Gastrocnemius medialis (tissue), 4 donors: ENCODE measurements around the gene RANBP10. TPM values are rescaled to one million over a fixed set of nuclear protein-coding genes. Genes with fewer than 3 reads are reported as not detected.
"Not testable (repeated sequence)": the region's sequence is repeated elsewhere in the genome, so short reads cannot be mapped to it uniquely, and the experiment has no call there.

Experiments used
- ATAC-seq, 2 donors: fragments of 150-250 bp; one replicate each; pipeline ENCODE4 v1.9.1; 2016
- DNase-seq, 2 donors: peaks; one replicate each; pipeline ENCODE4 v3.0.0-alpha.2; 2019
- H3K27ac ChIP-seq, 4 donors: fragments of 200-600 bp; sonication (generic); 1 replicate in 1 of 4; 2 replicates in 3 of 4; pipeline ENCODE4 v1.5.1; 2016 to 2018; ENCODE audit warnings: mild to moderate bottlenecking in 2 of 4, moderate library complexity in 1 of 4
- H3K27me3 ChIP-seq, 3 donors: fragments of 200-600 bp; sonication (generic) in 2 of 3; 1 replicate in 1 of 3; 2 replicates in 2 of 3; pipeline versions ENCODE4 v1.5.1 to v1.6.0; 2016 to 2019; ENCODE audit warnings: mild to moderate bottlenecking in 1 of 3, moderate library complexity in 1 of 3
- H3K36me3 ChIP-seq, 2 donors: fragments of 200-600 bp; sonication (generic) in 1 of 2; one replicate each; pipeline ENCODE4 v1.5.1; 2017 to 2018
- H3K4me1 ChIP-seq, 2 donors: fragments of 200-600 bp; sonication (generic) in 1 of 2; one replicate each; pipeline ENCODE4 v1.5.1; 2016 to 2017; ENCODE audit warnings: mild to moderate bottlenecking in 2 of 2
- H3K4me3 ChIP-seq, 4 donors: fragments of 200-600 bp; sonication (generic) in 3 of 4; 1 replicate in 1 of 4; 2 replicates in 3 of 4; pipeline ENCODE4 v1.5.1; 2016 to 2019; ENCODE audit warnings: mild to moderate bottlenecking in 2 of 4
- H3K9me3 ChIP-seq, 3 donors: fragments of 200-600 bp; sonication (generic) in 2 of 3; 1 replicate in 1 of 3; 2 replicates in 2 of 3; pipeline ENCODE4 v1.5.1; 2016 to 2019
- POLR2A ChIP-seq, 2 donors: fragments of 450-650 bp; IDR thresholded peaks; one replicate each; pipeline ENCODE4 v1.6.1; 2017; ENCODE audit warnings: antibody characterized with exemption in 2 of 2, mild to moderate bottlenecking in 2 of 2, moderate library complexity in 2 of 2
- in situ Hi-C, 4 donors: fragments of 200-750 bp; cut with MboI; loops; one replicate each; pipeline versions ENCODE4 v1.15.0 to v1.8.0; 2017; ENCODE audit warnings: low sequenced_read_pairs in 4 of 4
- intact Hi-C: fragments of 100-400 bp; cut with DNase I; formaldehyde crosslinking; loops from one replicate; pipeline ENCODE4 v1.15.1; 2023; ENCODE audit warnings: low total_unique reads
- total RNA-seq, 4 donors: library from RNA; depleted of rRNA; stranded (reverse); fragments of >200 nt; gene quantifications; one replicate each; pipeline versions ENCODE4 v1.1.0 to v1.2.3, GENCODE V29; 2016
- TF ChIP-seq, protein P1 (sequence below), 5 experiments: fragments of 450-650 bp in 3 of 5; fragments of 200-600 bp in 2 of 5; sonication (generic) in 2 of 5; IDR thresholded peaks in 4 of 5; conservative IDR thresholded peaks in 1 of 5; 1 replicate in 4 of 5; 2 replicates in 1 of 5; pipeline ENCODE4 v1.5.1; 2016 to 2019; ENCODE audit warnings: antibody characterized with exemption in 5 of 5, mild to moderate bottlenecking in 3 of 5, moderate library complexity in 3 of 5

The RANBP10 gene
- total RNA-seq, 4 donors from 2014 or later, result 12.6 to 46.6 (median 14.8) TPM

- TF ChIP-seq, protein P1, sequence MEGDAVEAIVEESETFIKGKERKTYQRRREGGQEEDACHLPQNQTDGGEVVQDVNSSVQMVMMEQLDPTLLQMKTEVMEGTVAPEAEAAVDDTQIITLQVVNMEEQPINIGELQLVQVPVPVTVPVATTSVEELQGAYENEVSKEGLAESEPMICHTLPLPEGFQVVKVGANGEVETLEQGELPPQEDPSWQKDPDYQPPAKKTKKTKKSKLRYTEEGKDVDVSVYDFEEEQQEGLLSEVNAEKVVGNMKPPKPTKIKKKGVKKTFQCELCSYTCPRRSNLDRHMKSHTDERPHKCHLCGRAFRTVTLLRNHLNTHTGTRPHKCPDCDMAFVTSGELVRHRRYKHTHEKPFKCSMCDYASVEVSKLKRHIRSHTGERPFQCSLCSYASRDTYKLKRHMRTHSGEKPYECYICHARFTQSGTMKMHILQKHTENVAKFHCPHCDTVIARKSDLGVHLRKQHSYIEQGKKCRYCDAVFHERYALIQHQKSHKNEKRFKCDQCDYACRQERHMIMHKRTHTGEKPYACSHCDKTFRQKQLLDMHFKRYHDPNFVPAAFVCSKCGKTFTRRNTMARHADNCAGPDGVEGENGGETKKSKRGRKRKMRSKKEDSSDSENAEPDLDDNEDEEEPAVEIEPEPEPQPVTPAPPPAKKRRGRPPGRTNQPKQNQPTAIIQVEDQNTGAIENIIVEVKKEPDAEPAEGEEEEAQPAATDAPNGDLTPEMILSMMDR (IDR thresholded peaks at IDR 0.05 in 4 of 5, conservative IDR thresholded peaks at IDR 0.05 in 1 of 5), result no peak
- TF ChIP-seq POLR2A (IDR thresholded peaks at IDR 0.05), result no peak
- H3K27me3 ChIP-seq, result no peaks in the 10 kb centered on the region
- in situ Hi-C loops (no loop called here), intact Hi-C loops (loop anchor here (5.0 to 10.0 kb wide), 2 partner anchors 86 to 277 kb away; partner anchors contain the start of gene CTCF)
- DNase-seq, result no peak
- H3K4me1 ChIP-seq, result peaks cover 39 to 43% of the 10 kb centered on the region in 2 donors
- H3K4me3 ChIP-seq, result peak overlapping the region; percentile 76 to 95 (median 78)
- ATAC-seq, result peak; percentile 6 to 13
- no peaks in the 10 kb centered on the region for H3K36me3 ChIP-seq
- H3K9me3 ChIP-seq, result no peaks in the 10 kb centered on the region
- peak overlapping the region; percentile 98 to 100 (median 99) for H3K27ac ChIP-seq
Measured at GRCh38 chr16:67841198-67841815, 34.9 kb upstream of the RANBP10 start.

DNA sequence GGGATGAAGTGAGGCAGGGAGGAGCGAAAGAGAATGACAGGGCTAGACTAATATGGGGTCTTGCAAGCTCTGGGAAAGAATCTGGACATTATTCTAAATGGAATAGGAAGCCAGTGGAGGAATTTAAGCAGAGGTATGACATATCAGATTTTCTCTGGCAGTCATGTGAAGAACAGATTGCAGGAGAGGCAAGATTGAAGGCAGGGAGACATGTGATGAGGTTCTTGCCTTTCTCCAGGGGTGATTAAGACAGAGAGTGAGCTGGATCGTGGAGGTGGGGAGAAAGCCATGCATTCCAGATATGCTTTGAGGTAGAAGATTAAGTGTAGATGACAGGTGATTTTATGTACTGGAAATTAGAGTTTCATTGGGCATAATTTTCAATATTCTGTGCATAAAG lies 31.5 kb upstream of the RANBP10 start:
- H3K36me3 ChIP-seq, result no peaks in the 10 kb centered on the region

GRCh38 chr16:67837190-67837589 lies 30.8 kb upstream of the RANBP10 start:
- in situ Hi-C loops, DNase-seq, ATAC-seq, H3K9me3 ChIP-seq, H3K27ac ChIP-seq, H3K36me3 ChIP-seq, intact Hi-C loops, H3K27me3 ChIP-seq, H3K4me3 ChIP-seq: not testable (repeated sequence)
- peaks cover 16 to 21% of the 10 kb centered on the region in 2 donors for H3K4me1 ChIP-seq

More for the DNA sequence above, 31.5 kb upstream of the RANBP10 start:
- peaks cover 16 to 21% of the 10 kb centered on the region in 2 donors for H3K4me1 ChIP-seq
- H3K27ac ChIP-seq, result no peak overlapping the region
- no peak for TF ChIP-seq POLR2A (IDR thresholded peaks at IDR 0.05)
- TF ChIP-seq, protein P1 (IDR thresholded peaks at IDR 0.05 in 4 of 5, conservative IDR thresholded peaks at IDR 0.05 in 1 of 5), result no peak
- no peaks in the 10 kb centered on the region for H3K9me3 ChIP-seq
- DNase-seq, result no peak
- H3K4me3 ChIP-seq, result no peak overlapping the region
- in situ Hi-C loops, result no loop called here
- intact Hi-C loops, result no loop called here
- H3K27me3 ChIP-seq, result no peaks in the 10 kb centered on the region
- ATAC-seq, result no peak

- peak overlapping the region; percentile 92 to 98 (median 94) for H3K4me3 ChIP-seq
- H3K9me3 ChIP-seq, result no peaks in the 10 kb centered on the region
- H3K27me3 ChIP-seq, result no peaks in the 10 kb centered on the region
- DNase-seq (no peak), ATAC-seq (no peak)
- peaks cover 0 to 26% of the 10 kb centered on the region in 2 donors for H3K36me3 ChIP-seq
- in situ Hi-C loops, result no loop called here
- TF ChIP-seq POLR2A (IDR thresholded peaks at IDR 0.05), result no peak
- TF ChIP-seq, protein P1 (IDR thresholded peaks at IDR 0.05 in 4 of 5, conservative IDR thresholded peaks at IDR 0.05 in 1 of 5), result no peak
- intact Hi-C loops, result no loop called here
- H3K27ac ChIP-seq, result peak overlapping the region; percentile 82 to 88 (median 86)
- peaks cover 11 to 14% of the 10 kb centered on the region in 2 donors for H3K4me1 ChIP-seq
Measured at GRCh38 chr16:67834242-67834614, 27.9 kb upstream of the RANBP10 start.

- DNase-seq, result peak; percentile 82 to 89
- peak; percentile 97 for ATAC-seq
- TF ChIP-seq POLR2A (IDR thresholded peaks at IDR 0.05), result peak; percentile 60 to 70
- TF ChIP-seq, protein P1 (IDR thresholded peaks at IDR 0.05 in 4 of 5, conservative IDR thresholded peaks at IDR 0.05 in 1 of 5), result no peak
- intact Hi-C loops (no loop called here), in situ Hi-C loops (no loop called here)
- H3K4me3 ChIP-seq, result peak overlapping the region; percentile 92 to 98 (median 94)
- peaks cover 11 to 14% of the 10 kb centered on the region in 2 donors for H3K4me1 ChIP-seq
- H3K27me3 ChIP-seq, result no peaks in the 10 kb centered on the region
- peaks cover 0 to 32% of the 10 kb centered on the region in 2 donors for H3K36me3 ChIP-seq
- H3K9me3 ChIP-seq, result no peaks in the 10 kb centered on the region
- H3K27ac ChIP-seq, result peak overlapping the region; percentile 82 to 88 (median 86)
Measured at GRCh38 chr16:67833415-67834241, 27.3 kb upstream of the RANBP10 start.
